GM19397 (cell line): ENCODE results near the gene CPA2.
"Not testable (repeated sequence)": the region's sequence is repeated elsewhere in the genome, so short reads cannot be mapped to it uniquely, and the experiment has no call there.

Experiments
- ATAC-seq: cut with Tn5 transposase; IDR thresholded peaks from one replicate; pipeline ENCODE4 v1.9.1; 2021; ENCODE audit warnings: mild to moderate bottlenecking, moderate library complexity; ENCODE audit not compliant: unreplicated experiment

Gene CPA2

DNA sequence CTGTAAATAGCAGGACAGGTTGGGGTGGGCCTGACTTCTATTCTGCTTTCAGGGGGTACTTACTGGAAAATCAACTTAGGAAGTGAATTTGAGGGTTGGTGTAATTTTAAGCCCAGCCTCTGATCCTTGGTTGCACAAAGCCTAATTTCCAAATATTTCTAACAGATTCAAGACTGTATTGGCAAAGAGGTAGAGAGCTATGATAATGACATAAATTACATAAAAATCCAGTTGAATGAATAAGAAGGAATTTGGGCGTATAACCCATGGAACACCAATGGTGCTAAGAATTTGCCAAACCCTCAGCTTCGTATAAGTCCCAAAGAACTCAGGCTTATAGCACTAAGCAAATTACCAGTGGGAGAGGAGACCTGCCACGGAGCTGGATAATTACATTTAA is 38.2 kb downstream of the CPA2 start:
- no peak for ATAC-seq

GRCh38 chr7:130305433-130306042 is 38.9 kb downstream of the CPA2 start:
- no peak for ATAC-seq

DNA sequence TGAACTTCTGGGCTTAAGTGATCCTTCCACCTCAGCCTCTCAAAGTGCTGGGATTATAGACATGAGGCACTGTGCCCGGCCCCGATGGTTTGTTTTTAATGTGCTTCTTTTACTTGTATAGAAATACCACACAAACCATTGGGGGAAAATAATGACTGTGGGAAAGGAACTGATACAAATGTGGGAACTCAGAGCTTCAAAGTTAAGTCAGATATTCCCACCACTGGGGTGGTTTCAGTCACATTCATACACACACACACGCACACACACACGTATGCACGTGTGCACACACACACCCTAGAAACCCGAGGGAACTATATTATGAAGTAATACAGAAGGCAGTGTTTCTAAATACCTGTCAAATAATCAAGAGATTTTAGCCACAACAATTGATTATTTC is 43.3 kb downstream of the CPA2 start:
- ATAC-seq = no peak

GRCh38 chr7:130314305-130314704 is 47.6 kb downstream of the CPA2 start:
- no peak for ATAC-seq

- ATAC-seq = no peak
Observed at GRCh38 chr7:130319541-130319940, 52.9 kb downstream of the CPA2 start.

DNA sequence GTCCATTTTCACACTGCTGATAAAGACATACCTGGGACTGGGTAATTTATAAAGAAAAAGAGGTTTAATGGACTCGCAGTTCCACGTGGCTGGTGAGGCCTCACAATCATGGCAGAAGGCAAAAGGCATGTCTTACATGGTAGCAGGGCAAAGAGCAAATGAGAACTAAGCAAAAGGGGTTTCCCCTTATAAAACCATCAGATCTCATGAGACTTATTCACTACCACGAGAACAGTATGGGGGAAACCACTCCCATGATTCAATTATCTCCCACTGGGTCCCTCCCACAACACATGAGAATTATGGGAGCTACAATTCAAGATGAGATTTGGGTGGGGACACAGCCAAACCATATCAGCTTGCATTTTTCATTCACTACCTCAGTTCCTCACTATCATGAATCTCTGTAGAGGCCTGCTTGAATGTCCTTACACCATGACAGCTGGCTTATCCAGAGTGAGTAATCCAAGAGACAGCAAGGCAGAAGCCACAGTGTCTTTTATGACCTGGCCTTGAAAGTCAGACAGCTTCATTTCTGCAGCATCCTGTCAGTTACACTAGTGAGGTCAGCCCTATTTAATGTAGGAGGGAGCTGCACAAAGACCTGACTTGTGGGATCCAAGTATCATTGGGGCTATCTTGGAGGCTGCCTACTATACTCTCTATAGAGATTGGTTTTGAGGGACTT is 55.0 kb downstream of the CPA2 start:
- ATAC-seq = not testable (repeated sequence)

DNA sequence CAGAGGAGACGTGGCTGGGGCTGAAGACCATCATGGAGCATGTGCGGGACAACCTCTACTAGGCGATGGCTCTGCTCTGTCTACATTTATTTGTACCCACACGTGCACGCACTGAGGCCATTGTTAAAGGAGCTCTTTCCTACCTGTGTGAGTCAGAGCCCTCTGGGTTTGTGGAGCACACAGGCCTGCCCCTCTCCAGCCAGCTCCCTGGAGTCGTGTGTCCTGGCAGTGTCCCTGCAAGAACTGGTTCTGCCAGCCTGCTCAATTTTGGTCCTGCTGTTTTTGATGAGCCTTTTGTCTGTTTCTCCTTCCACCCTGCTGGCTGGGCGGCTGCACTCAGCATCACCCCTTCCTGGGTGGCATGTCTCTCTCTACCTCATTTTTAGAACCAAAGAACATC is 56.0 kb downstream of the CPA2 start:
- no peak for ATAC-seq

DNA sequence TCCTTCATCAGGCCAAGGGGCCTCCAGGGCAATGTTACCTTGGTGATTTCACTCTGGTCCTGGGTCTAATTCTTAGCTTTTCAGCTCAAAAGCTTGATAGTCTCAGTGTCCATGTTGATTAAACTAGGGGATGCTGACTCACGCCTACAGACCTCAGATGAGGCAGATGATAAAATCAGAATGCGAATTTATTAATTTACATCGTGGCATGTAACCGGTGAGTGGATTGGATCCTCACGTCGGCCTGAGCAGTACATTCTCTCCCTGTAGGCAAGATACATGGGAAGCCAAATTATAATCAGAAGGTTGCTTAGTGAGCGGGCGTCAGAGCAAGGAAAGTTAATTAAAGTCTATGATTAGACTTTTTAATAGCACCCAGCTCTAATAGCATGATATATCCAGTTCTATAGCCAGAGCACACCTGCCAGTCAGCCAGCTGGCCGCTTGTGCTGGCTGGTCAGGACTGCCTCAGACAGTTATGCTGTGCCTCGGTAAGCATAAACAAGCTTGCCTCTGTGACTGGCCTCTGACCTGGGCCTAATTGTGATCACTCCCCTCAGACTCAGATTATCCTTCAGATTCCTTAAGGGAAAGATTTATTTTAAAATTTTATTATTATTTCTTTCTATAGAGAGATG is 57.8 kb downstream of the CPA2 start:
- no peak for ATAC-seq

- no peak for ATAC-seq
Observed at GRCh38 chr7:130329681-130330080, 63.0 kb downstream of the CPA2 start.

DNA sequence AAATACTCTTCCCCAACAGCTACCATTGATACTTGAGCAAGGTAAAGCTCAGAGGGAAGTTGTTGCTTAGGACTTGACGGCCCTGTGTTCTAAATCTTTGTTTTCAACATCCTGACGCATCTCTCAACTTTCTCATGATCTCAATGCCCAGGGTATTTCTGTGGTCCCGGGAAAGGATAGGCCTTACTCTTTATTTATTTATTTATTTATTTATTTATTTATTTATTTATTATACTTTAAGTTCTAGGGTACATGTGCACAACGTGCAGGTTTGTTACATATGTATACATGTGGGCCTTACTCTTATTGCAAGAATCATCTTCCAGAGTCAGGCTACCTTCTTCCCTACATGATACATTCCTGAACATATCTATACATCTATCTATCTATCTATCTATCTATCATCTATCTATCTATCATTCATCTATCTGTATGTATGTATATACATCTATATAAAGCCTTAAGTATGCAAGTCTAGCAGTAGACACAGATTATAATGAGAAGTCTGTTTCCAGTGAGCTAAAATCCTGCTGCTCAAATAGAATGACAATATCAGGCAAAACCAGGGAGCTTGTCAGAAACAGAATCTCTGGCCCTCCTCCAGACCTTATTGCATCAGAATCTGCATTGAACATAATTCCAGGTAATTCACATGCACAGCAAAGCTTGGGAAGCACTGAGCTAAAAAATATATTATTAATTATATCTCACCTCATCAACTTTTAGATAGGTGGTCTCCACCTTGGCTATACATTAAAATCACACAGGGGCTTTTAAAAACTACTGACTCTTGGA is 65.8 kb downstream of the CPA2 start:
- ATAC-seq = no peak

DNA sequence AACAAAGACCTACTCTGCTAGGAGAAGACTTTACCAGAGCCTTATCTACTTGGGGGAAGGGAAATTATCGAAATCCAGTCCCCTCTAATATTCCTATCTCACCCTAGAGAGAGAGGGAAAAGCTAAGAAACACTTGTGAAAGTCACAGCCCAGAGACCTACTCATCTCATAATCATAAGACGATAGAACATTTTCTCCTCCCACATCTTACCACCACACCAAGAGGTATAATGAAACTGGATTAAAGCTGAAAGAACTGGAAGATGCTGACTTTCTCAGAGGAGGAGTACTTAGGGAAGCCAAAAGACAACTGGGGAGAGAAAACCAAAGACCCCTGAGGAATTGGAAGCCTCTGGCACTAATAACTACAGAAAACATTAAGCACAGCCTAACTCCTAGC is 67.2 kb downstream of the CPA2 start:
- no peak for ATAC-seq

DNA sequence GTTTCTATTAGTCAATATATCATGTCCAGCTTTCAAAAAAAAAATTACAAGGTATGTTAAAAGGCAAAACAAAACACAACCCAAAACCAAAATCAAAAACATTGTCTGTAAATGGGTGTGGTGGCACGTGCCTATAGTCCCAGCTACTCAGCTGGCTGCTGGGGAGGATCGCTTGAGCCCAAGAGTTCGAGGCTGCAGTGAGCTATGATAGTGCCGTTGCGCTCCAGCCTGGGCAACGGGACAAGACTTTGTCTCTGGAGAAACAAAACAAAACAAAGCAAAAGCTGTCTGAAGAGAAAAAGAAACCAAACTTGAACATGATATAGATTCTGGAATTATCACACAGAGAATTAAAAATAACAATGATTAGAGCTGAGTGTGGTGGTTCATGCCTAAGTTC is 67.6 kb downstream of the CPA2 start:
- ATAC-seq = no peak

DNA sequence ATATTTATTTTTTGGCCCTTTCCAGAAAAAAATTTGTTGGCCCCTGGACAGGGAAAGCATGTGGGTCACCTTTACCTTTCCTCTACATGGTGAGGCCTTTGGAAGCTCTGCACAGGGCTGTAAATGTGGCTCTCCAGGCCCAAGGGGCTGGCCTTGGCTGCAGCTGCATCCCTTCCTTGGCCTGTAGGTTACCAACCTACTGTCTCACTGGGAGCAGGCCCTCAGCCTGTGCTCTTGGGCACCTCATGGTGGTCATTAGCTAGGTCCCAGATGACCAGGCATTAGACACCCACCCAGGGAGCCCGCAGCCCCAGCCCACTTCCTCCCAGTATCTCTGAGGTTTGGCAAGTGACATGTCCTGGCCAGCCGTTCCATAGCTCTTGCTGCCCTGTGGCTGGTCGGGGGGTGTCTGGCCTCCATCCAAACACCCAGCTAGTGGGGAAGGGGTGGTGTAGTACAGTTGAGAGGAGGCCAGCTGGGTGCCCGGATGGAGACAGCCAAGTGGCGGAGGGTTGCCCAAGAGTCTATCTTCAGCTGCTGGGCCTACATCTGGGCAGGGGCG is 70.8 kb downstream of the CPA2 start:
- ATAC-seq = no peak

DNA sequence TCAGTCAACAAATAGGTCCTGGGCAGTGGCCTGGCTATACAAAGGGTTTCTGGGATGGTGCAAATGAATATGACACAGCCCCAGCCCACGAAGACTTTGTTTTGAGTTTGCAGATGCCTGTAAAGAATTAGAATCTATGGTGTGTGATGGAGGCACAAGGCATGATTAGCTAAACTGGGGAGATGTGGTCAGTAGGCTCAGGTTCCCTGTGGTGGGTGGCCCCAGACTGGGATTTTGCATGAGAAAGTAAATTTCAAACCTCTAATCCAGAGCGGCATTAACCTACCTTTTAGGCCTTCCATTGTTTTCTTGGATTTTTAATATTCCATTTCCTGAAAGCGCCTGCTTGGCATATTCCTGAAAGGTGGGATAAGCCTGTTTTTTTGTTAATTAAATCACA is 71.6 kb downstream of the CPA2 start:
- no peak for ATAC-seq
